Hepatocyte (in vitro differentiated cells): ENCODE data around the gene JARID2.

Source experiments
- EZH2 ChIP-seq: fragments of 200-600 bp; sonication (generic); IDR thresholded peaks from 2 replicates; pipeline ENCODE4 v1.6.1; 2016; ENCODE audit warnings: antibody characterized with exemption, mild to moderate bottlenecking, borderline replicate concordance
- EZH2phosphoT487 ChIP-seq: fragments of 200-600 bp; sonication (generic); IDR thresholded peaks from one replicate; pipeline ENCODE4 v1.6.1; 2018; ENCODE audit warnings: antibody characterized with exemption, mild to moderate bottlenecking, low read depth, moderate library complexity; ENCODE audit not compliant: unreplicated experiment, severe bottlenecking
- TF ChIP-seq, protein P1 (sequence below): fragments of 200-600 bp; sonication (generic); IDR thresholded peaks from 2 replicates; pipeline ENCODE4 v1.5.1; 2016; ENCODE audit warnings: antibody characterized with exemption, mild to moderate bottlenecking; ENCODE audit not compliant: poor library complexity

DNA sequence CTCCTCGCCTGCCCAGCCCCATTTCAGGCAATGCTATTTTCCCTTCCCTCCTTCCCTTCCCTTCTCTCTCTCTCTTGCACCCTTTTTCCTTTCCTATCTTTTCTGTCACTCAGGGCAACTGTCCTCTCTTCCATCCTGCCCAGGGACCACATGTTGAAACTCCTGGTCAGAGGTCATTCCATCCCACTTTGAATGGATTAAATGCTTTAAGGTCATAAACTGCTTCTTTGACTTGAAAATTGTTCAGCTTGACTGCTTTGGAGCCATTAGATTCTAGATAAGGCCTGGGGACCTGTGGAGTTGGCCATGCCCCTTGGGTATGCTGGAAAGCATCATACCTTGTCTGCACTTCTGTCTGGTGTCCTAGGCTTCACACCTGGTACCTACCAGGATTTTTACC is 310.8 kb downstream of the JARID2 start:
- TF ChIP-seq, protein P1, sequence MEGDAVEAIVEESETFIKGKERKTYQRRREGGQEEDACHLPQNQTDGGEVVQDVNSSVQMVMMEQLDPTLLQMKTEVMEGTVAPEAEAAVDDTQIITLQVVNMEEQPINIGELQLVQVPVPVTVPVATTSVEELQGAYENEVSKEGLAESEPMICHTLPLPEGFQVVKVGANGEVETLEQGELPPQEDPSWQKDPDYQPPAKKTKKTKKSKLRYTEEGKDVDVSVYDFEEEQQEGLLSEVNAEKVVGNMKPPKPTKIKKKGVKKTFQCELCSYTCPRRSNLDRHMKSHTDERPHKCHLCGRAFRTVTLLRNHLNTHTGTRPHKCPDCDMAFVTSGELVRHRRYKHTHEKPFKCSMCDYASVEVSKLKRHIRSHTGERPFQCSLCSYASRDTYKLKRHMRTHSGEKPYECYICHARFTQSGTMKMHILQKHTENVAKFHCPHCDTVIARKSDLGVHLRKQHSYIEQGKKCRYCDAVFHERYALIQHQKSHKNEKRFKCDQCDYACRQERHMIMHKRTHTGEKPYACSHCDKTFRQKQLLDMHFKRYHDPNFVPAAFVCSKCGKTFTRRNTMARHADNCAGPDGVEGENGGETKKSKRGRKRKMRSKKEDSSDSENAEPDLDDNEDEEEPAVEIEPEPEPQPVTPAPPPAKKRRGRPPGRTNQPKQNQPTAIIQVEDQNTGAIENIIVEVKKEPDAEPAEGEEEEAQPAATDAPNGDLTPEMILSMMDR: no peak
- no peak for TF ChIP-seq EZH2
- TF ChIP-seq EZH2phosphoT487: no peak
